Stomach (tissue), 9 donors: ENCODE measurements around the gene CPSF7. TPM values are rescaled to one million over a fixed set of nuclear protein-coding genes. Genes with fewer than 3 reads are reported as not detected.

ENCODE experiments used
- DNase-seq, 2 donors: peaks; one replicate each; pipeline versions ENCODE4 v3.0.0 to v3.0.0-alpha.2; 2013 to 2019
- H3K27ac ChIP-seq, 5 donors: fragments of 200-600 bp in 4 of 5; sonication (generic) in 4 of 5; one replicate each; pipeline ENCODE4 v1.5.1; 2013 to 2019; ENCODE audit warnings: mild to moderate bottlenecking in 1 of 5, moderate library complexity in 1 of 5
- H3K27me3 ChIP-seq, 3 donors: fragments of 200-600 bp; sonication (generic); one replicate each; pipeline ENCODE4 v1.5.1; 2017 to 2019; ENCODE audit warnings: mixed run types in 1 of 3
- H3K36me3 ChIP-seq, 4 donors: fragments of 200-600 bp; sonication (generic); 1 replicate in 3 of 4; 2 replicates in 1 of 4; pipeline ENCODE4 v1.5.1; 2016 to 2019
- H3K4me1 ChIP-seq, 4 donors: fragments of 200-600 bp; sonication (generic); one replicate each; pipeline ENCODE4 v1.5.1; 2016 to 2019
- H3K4me3 ChIP-seq, 4 donors: fragments of 200-600 bp; sonication (generic) in 3 of 4; one replicate each; pipeline ENCODE4 v1.5.1; 2016 to 2019; ENCODE audit warnings: mild to moderate bottlenecking in 1 of 4
- H3K9me3 ChIP-seq, 4 donors: fragments of 200-600 bp; sonication (generic); one replicate each; pipeline ENCODE4 v1.5.1; 2016 to 2019
- CTCF ChIP-seq, 7 experiments: fragments of 450-650 bp in 4 of 7; fragments of 200-600 bp in 3 of 7; sonication (generic) in 3 of 7; IDR thresholded peaks; one replicate each; pipeline ENCODE4 v1.5.1; 2016 to 2019; ENCODE audit warnings: antibody characterized with exemption in 7 of 7, control low read depth in 2 of 7, mild to moderate bottlenecking in 1 of 7
- EP300 ChIP-seq: sonication (generic); formaldehyde crosslinking; IDR thresholded peaks from one replicate; pipeline ENCODE4 v1.6.1; 2017; ENCODE audit warnings: antibody characterized with exemption
- POLR2A ChIP-seq, 4 donors: fragments of 450-650 bp; IDR thresholded peaks; one replicate each; pipeline ENCODE4 v1.6.1; 2016; ENCODE audit warnings: antibody characterized with exemption in 4 of 4, control low read depth in 2 of 4, mild to moderate bottlenecking in 1 of 4, moderate library complexity in 1 of 4
- POLR2AphosphoS5 ChIP-seq, 3 donors: sonication (generic); formaldehyde crosslinking; IDR thresholded peaks; one replicate each; pipeline ENCODE4 v1.6.1; 2016; ENCODE audit warnings: antibody characterized with exemption in 3 of 3
- WGBS, 5 donors: extraction: QIAGEN DNeasy Blood & Tissue Kit in 3 of 5; methylation state at CpG; one replicate each; pipeline versions ENCODE4 v1.1.5 to v1.1.7; 2013 to 2018; 5-methylcytosine and 5-hydroxymethylcytosine counted together
- intact Hi-C: fragments of 100-400 bp; cut with DNase I; formaldehyde crosslinking; loops from one replicate; pipeline ENCODE4 v1.15.1; 2023; ENCODE audit warnings: low total_unique reads
- polyA plus RNA-seq, 3 donors: library from polyadenylated mRNA; stranded (reverse); fragments of 200-250 nt; gene quantifications; one replicate each; pipeline ENCODE4 v1.2.3, GENCODE V29; 2013
- total RNA-seq, 5 donors: library from RNA; depleted of rRNA; stranded (reverse); fragments of >200 nt; gene quantifications; one replicate each; pipeline versions ENCODE4 v1.1.0 to v1.2.3, GENCODE V29; 2014 to 2016
- donor health status: healthy with polysubstance abuse.
- donor health status: Bipolar disorder and iron deficiency.
- donor health status: healthy.

Gene CPSF7
- total and polyA plus RNA-seq, 8 donors: 21.7 to 249 (median 34.9) TPM

- DNase-seq: no peak
- Histone ChIP-seq H3K27ac (no peak overlapping the region), H3K9me3 (no peaks in the 10 kb centered on the region), H3K36me3 (peaks cover 5 to 27% (median 26%) of the 10 kb centered on the region in 4 donors), H3K4me3 (no peak overlapping the region), H3K4me1 (peaks cover 20 to 50% (median 30%) of the 10 kb centered on the region in 4 donors), H3K27me3 (no peaks in the 10 kb centered on the region)
- 96 to 97% (median 97%) methylated on average over 10 to 11 of the region's 11 CpGs for WGBS, 5 donors
- no peak for TF ChIP-seq EP300
- intact Hi-C loops: no loop called here
Observed at GRCh38 chr11:61358566-61358965, 71.2 kb downstream of the CPSF7 start.

- Histone ChIP-seq H3K4me1 (peaks cover 13 to 43% (median 24%) of the 10 kb centered on the region in 4 donors), H3K9me3 (no peaks in the 10 kb centered on the region), H3K27ac (no peak overlapping the region), H3K36me3 (peaks cover 12 to 34% (median 33%) of the 10 kb centered on the region in 4 donors), H3K4me3 (no peak overlapping the region), H3K27me3 (no peaks in the 10 kb centered on the region)
- no peak for DNase-seq
- 92 to 97% (median 94%) methylated on average over 6 of the region's 6 CpGs for WGBS, 5 donors
- intact Hi-C loops: no loop called here
- TF ChIP-seq POLR2AphosphoS5 (IDR thresholded peaks at IDR 0.05): no peak
- TF ChIP-seq POLR2A (IDR thresholded peaks at IDR 0.05): no peak
- no peak for TF ChIP-seq CTCF (IDR thresholded peaks at IDR 0.05)
- TF ChIP-seq EP300: no peak
Observed at GRCh38 chr11:61357894-61358239, 71.9 kb downstream of the CPSF7 start.

DNA sequence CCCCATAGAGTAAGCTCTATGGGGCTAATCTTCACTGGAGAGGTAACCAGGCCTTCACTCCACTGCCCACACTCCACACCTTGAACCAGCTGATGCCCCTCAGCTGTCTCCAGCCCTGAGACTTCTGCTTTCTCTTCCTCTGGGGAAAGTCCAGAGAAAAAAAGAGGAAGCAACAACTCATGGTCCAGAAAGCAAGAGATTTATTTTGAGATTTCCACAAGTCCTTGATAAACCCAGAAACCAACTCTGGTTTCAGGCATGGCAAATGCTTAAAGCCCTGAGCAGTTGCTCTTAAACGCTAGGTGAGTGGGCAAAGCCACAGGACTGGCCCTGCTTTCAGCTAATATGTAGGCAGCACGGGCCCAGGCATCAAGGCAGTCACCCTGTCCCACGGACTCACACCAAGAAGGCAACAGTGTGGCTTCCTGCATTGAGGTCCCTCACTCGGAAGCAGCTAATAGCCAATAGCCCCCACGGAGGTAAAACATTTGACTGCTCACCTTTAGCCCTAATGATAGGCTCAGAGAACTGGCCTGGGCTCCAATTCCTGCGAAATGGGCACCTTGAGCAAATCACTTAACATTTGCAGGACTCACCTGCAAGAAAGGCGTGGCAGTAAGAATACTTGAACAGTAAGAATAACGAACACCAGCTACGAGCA, 72.4 kb downstream of the CPSF7 start:
- intact Hi-C loops: no loop called here
- H3K4me1 ChIP-seq: peaks cover 11 to 39% (median 21%) of the 10 kb centered on the region in 4 donors
- no peak overlapping the region for H3K27ac ChIP-seq
- H3K36me3 ChIP-seq: peaks cover 17 to 39% (median 38%) of the 10 kb centered on the region in 4 donors
- WGBS, 5 donors: 84 to 87% (median 86%) methylated on average over 9 of the region's 9 CpGs
- DNase-seq: peak in 1 of 2 donors; percentile 35
- H3K9me3 ChIP-seq: no peaks in the 10 kb centered on the region
- no peaks in the 10 kb centered on the region for H3K27me3 ChIP-seq
- TF ChIP-seq POLR2AphosphoS5 (IDR thresholded peaks at IDR 0.05) (no peak), CTCF (IDR thresholded peaks at IDR 0.05) (no peak), POLR2A (IDR thresholded peaks at IDR 0.05) (no peak)
- H3K4me3 ChIP-seq: no peak overlapping the region

- no peak for TF ChIP-seq POLR2A (IDR thresholded peaks at IDR 0.05)
- TF ChIP-seq EP300: no peak
- no peak for TF ChIP-seq POLR2AphosphoS5 (IDR thresholded peaks at IDR 0.05)
- no peak for TF ChIP-seq CTCF (IDR thresholded peaks at IDR 0.05)
- H3K4me1 ChIP-seq: peaks cover 11 to 39% (median 21%) of the 10 kb centered on the region in 4 donors
- intact Hi-C loops: no loop called here
- no peaks in the 10 kb centered on the region for H3K9me3 ChIP-seq
- no peak overlapping the region for H3K4me3 ChIP-seq
- WGBS, 5 donors: 77 to 94% (median 91%) methylated on average over 3 to 4 of the region's 4 CpGs
- peaks cover 17 to 45% (median 44%) of the 10 kb centered on the region in 4 donors for H3K36me3 ChIP-seq
- no peak for DNase-seq
- H3K27me3 ChIP-seq: no peaks in the 10 kb centered on the region
- no peak overlapping the region for H3K27ac ChIP-seq
Observed at GRCh38 chr11:61356706-61357105, 73.1 kb downstream of the CPSF7 start.

- Histone ChIP-seq H3K27ac (no peak overlapping the region), H3K27me3 (no peaks in the 10 kb centered on the region), H3K4me1 (peaks cover 0 to 18% (median 4%) of the 10 kb centered on the region in 4 donors), H3K36me3 (peaks cover 23 to 69% (median 68%) of the 10 kb centered on the region in 4 donors), H3K4me3 (no peak overlapping the region), H3K9me3 (no peaks in the 10 kb centered on the region)
- 86 to 89% (median 88%) methylated on average over 2 of the region's 2 CpGs for WGBS, 5 donors
- no peak for TF ChIP-seq CTCF (IDR thresholded peaks at IDR 0.05)
- no peak for TF ChIP-seq EP300
- TF ChIP-seq POLR2A (IDR thresholded peaks at IDR 0.05): no peak
- TF ChIP-seq POLR2AphosphoS5 (IDR thresholded peaks at IDR 0.05): no peak
- no peak for DNase-seq
- intact Hi-C loops: no loop called here
Observed at GRCh38 chr11:61354208-61354607, 75.6 kb downstream of the CPSF7 start.
